ENCODE measurements around the gene ATP8B4.

The ATP8B4 gene

GRCh38 chr15:50138391-50138790, 19.4 kb upstream of the ATP8B4 start:
- Histone ChIP-seq H4K20me1 (ENCODE audit: insufficient read depth) (no peaks in the 10 kb centered on the region), H3K4me3 (IDR thresholded peaks at IDR 0.05; ENCODE audit: insufficient read depth, low read depth, low read length) (no peak overlapping the region), H3K4me1 (ENCODE audit: low read depth, poor library complexity, severe bottlenecking) (no peaks in the 10 kb centered on the region), H3K79me2 (ENCODE audit: insufficient read depth, low read depth) (no peaks in the 10 kb centered on the region), H2AFZ (ENCODE audit: low read depth) (no peak overlapping the region), H3K9ac (no peak overlapping the region), H3K4me2 (no peak overlapping the region), H3K27me3 (ENCODE audit: insufficient read depth, low read depth) (no peaks in the 10 kb centered on the region), H3K36me3 (ENCODE audit: insufficient read depth) (no peaks in the 10 kb centered on the region), H3K27ac (no peak overlapping the region)
- no peak for TF ChIP-seq CTCF (conservative IDR thresholded peaks at IDR 0.05; ENCODE audit: low read depth, low read length)

- Histone ChIP-seq H4K20me1 (ENCODE audit: insufficient read depth) (no peaks in the 10 kb centered on the region), H3K4me1 (ENCODE audit: low read depth, poor library complexity, severe bottlenecking) (no peaks in the 10 kb centered on the region), H3K79me2 (ENCODE audit: insufficient read depth, low read depth) (no peaks in the 10 kb centered on the region), H2AFZ (ENCODE audit: low read depth) (no peak overlapping the region), H3K4me3 (IDR thresholded peaks at IDR 0.05; ENCODE audit: insufficient read depth, low read depth, low read length) (no peak overlapping the region), H3K27me3 (ENCODE audit: insufficient read depth, low read depth) (no peaks in the 10 kb centered on the region), H3K9ac (no peak overlapping the region), H3K27ac (no peak overlapping the region), H3K36me3 (ENCODE audit: insufficient read depth) (no peaks in the 10 kb centered on the region), H3K4me2 (no peak overlapping the region)
- TF ChIP-seq CTCF (conservative IDR thresholded peaks at IDR 0.05; ENCODE audit: low read depth, low read length): 0 out of 2 replicates have a peak, but pooled peaks have one; percentile 21
Measured at GRCh38 chr15:50137893-50138292, 18.9 kb upstream of the ATP8B4 start.

- Histone ChIP-seq H3K4me2 (no peak overlapping the region), H2AFZ (ENCODE audit: low read depth) (no peak overlapping the region), H3K4me1 (ENCODE audit: low read depth, poor library complexity, severe bottlenecking) (no peaks in the 10 kb centered on the region), H3K27ac (no peak overlapping the region), H3K79me2 (ENCODE audit: insufficient read depth, low read depth) (no peaks in the 10 kb centered on the region), H3K27me3 (ENCODE audit: insufficient read depth, low read depth) (no peaks in the 10 kb centered on the region), H3K9ac (no peak overlapping the region), H3K36me3 (ENCODE audit: insufficient read depth) (no peaks in the 10 kb centered on the region), H4K20me1 (ENCODE audit: insufficient read depth) (no peaks in the 10 kb centered on the region), H3K4me3 (IDR thresholded peaks at IDR 0.05; ENCODE audit: insufficient read depth, low read depth, low read length) (no peak overlapping the region)
- no peak for TF ChIP-seq CTCF (conservative IDR thresholded peaks at IDR 0.05; ENCODE audit: low read depth, low read length)
Measured at GRCh38 chr15:50137330-50137761, 18.3 kb upstream of the ATP8B4 start.

- Histone ChIP-seq H3K27ac (no peak overlapping the region), H3K79me2 (ENCODE audit: insufficient read depth, low read depth) (no peaks in the 10 kb centered on the region), H3K4me3 (IDR thresholded peaks at IDR 0.05; ENCODE audit: insufficient read depth, low read depth, low read length) (no peak overlapping the region), H3K27me3 (ENCODE audit: insufficient read depth, low read depth) (no peaks in the 10 kb centered on the region), H4K20me1 (ENCODE audit: insufficient read depth) (no peaks in the 10 kb centered on the region), H2AFZ (ENCODE audit: low read depth) (no peak overlapping the region), H3K9ac (no peak overlapping the region), H3K4me1 (ENCODE audit: low read depth, poor library complexity, severe bottlenecking) (no peaks in the 10 kb centered on the region), H3K4me2 (no peak overlapping the region), H3K36me3 (ENCODE audit: insufficient read depth) (no peaks in the 10 kb centered on the region)
- no peak for TF ChIP-seq CTCF (conservative IDR thresholded peaks at IDR 0.05; ENCODE audit: low read depth, low read length)
Measured at GRCh38 chr15:50135031-50135551, 16.1 kb upstream of the ATP8B4 start.

All from KMS-11 (cell line).